ENCODE measurements around the gene MPV17L.
"Not testable (repeated sequence)": the region's sequence is repeated elsewhere in the genome, so short reads cannot be mapped to it uniquely, and the experiment has no call there.

MPV17L gene

DNA sequence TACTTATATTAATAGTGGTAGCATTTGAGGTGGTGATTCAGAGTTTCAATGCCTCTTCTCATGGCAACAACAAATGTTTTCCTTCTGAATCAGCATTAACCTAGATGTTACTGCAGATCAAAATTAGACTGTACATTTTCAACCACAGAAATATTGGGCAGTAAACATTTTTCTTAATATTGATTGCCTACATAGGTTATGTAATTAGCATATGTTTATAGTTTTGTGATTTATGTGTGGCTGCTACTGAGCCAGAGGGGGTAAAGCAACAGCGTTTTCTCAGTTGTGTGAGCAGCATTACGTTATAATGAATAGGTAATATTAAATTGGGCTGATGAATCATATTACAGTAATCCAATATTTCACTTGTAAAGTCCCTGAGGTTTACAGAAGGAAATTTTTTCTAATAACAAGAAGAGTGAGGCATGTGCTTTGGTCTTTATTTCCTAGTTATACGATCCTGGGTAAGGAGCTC lies 20.0 kb downstream of the MPV17L start:
- no peak for DNase-seq

DNA sequence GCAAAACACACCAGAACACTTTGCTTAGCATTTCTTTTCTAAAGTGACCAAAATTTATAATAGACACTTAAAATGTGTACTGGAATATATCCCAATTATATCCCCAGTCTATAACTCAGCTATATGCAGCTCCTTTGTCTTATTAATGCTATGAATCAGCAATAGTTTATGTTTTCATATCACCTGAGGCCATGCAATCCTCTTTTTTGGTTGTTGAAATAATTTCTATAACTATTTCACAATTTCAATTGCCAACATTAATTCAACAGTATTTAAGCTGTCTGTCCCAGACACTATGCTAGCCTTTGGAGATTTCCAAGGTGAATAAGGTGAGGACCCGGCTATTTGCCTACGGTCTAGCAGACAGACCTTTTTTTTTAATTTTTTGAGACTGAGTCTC lies 21.6 kb downstream of the MPV17L start:
- no peak for DNase-seq

DNA sequence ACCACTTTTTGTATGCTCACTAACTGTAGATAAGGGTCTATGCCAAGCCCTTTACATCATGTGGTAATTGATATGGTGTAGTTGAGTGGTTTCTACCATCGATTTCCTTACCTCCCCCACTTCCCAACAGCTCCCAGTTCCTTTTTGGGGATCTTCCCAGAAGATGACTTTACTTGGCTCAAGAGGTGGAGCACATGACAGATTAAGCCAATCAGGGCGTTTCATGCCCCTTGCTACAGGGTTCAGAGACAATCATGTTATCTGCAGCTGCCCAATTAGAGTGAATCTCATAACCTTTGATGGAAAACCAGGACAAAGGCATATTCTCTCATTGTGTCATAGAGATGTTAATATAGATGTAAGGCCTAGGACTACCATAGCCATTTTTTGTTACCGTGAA lies 22.7 kb downstream of the MPV17L start:
- DNase-seq, result no peak

DNA sequence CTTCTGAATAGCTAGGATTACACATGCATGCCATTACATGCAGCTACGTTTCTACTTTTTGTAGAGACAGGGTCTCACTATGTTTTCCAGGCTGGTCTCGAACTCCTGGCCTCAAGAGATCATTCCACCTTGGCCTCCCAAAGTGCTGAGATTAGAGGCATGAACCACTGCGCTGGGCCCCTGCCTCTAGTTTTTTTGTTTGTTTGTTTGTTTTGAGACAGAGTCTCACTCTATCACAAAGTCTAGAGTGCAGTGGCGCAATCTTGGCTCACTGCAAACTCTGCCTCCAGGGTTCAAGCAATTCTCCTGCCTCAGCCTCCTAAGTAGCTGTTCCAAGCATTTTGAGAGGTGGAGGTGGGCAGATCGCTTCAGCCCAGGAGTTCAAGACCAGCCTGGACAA lies 26.1 kb downstream of the MPV17L start:
- DNase-seq, result not testable (repeated sequence)

DNA sequence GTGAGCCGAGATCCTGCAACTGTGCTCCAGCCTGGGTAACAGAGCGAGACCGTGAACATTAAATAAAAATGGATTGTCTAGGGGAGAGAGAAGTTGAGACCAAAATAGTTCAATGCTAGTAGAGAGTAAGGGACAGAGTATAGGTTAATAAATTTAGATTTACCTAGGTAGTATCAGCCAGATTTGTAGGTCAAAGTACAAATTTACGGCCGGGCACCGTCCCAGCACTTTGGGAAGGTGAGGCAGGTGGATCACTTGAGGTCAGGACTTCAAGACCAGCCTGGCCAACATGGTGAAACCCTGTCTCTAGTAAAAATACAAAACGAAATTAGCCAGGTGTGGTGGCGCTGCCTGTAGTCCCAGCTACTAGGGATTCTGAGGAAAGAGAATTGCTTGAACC lies 26.7 kb downstream of the MPV17L start:
- DNase-seq, result no peak

DNA sequence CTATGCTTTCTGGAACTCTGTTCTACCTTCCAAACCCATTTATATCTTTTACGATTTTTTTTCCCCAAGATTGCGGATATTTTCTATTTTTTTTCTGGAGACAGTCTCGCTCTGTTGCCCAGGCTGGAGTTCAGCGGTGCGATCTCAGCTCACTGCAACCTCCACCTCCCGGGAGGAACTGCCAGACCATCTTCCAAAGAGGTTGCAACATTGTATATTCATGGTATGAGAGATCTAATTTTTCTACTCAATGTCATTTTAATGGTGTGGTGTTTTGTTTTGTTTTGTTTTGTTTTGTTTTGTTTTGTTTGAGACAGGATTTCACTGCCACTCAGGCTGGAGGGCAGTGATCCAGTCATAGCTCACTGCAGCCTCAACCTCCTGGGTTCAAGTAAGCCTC lies 30.3 kb downstream of the MPV17L start:
- DNase-seq, result no peak

DNA sequence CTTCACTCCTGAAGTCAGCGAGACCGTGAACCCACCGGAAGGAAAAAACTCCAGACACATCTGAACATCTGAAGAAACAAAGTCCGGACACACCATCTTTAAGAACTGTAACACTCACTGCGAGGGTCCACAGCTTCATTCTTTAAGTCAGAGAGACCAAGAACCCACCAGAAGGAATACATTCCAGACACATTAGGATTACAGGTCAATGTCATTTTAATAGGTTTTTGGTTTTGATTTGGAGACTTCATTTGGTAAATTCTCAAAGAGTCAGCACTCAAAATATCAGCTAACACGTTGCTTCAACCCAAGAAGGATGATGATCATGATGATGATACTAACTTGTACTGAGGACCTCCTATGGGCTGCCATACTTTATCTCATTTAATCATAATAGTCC lies 31.2 kb downstream of the MPV17L start:
- no peak for DNase-seq

DNA sequence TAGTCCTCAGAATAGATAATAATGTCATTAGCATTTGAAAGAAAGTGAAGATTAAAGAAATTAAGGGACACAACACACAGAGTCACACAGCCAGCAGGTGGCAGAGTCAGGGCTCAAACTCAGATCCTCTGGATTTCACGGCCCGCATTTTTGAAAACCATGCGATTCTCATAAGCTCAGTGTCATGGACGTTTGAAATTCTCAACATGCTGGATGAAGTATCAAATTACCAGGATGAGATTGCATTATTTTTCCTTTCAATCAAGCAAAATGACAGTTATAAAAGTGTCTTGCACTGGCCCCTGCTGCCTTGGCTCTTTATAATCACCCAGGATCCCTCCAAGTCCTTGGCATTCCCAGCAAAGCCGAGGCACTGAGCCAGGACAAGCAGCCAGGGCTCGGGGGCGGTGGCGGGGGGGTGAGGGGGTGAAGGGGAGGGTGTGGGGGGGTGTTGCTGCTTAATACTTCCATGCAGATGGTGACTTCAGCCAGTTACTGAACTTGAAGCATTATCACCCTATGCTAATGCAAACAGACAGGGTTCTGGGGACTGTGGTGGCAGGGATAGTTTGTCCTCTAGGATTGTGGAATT lies 32.2 kb downstream of the MPV17L start:
- DNase-seq, result peak in 3 of 4 experiments; percentile 1 to 48 (median 42)

DNA sequence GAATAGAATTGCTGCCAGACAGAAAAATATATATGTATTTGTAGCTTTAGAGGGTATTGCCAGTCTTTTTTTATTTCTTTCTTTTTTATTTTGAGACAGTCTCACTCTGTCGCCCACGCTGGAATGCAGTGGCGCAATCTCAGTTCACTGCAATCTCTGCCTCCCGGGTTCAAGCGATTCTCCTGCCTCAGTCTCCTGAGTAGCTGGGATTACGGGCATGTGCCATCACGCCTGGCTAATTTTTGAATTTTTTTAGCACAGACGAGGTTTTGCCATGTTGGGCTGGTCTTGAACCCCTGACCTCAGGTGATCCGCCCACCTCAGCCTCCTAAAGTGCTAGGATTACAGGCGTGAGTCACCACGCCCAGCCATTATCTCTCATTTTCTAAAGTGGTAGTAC lies 35.3 kb downstream of the MPV17L start:
- DNase-seq, result not testable (repeated sequence)

DNA sequence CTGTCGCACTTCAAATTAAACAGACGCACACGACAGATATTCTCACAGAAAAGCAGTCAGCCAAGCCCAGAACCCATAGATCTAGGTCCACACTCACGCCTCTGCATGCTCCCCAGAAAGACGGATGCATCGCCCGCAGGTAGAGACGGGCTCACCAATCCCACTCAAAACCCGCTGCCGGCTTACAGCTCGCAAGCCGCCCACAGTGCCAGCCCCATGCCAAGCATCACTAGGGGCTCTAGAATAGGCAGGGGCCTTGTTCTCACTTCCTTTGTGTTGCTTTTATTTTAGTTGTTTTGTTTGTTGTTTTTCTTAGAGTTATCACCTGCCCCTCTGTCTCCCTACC lies 38.5 kb downstream of the MPV17L start:
- DNase-seq, result no peak

DNA sequence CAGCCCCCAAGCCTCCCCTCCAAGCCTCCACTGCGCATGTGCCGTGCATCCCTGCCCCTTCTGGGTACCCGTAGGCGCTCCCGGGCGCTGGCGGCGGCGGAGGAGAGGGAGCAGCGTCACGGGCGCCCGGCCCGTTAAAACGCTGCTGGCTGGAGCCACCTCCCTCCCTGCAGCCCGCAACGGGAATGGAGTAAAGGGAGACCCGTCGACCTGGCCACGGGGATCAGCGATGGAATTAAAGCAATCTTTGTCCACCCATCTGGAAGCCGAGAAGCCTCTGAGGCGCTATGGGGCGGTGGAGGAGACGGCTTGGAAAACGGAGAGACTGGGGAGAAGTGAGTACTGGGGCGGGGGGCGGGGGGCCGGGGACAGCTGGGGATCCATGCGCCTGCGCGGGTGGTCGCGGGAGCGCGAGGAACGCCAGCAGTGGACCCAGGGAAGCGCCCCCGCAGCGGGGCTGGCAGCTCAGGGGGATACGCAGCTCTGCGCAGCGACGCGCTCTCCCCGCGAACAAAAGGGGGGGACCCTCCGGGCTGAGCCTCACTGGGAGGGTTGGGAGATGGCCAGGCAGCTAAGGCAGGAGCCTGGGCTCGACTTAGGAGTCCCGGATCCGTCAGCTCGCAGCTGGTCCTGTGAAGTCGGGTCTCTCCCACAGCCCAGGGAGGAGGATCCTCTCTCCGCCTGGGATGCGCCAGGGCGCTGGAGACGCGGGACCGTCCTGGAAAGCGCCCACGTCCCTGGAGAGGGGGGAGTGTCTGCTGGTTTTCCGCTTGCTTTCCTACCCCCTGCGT lies 39.1 kb downstream of the MPV17L start, which contains the start of gene BMERB1:
Gene BMERB1 (plus strand): TSS at position 164 of the 791 bp plus-strand sequence. CDS start 66 bp downstream, at position 230.
- peak in 3 of 4 experiments; percentile 3 to 8 (median 5) for DNase-seq

DNA sequence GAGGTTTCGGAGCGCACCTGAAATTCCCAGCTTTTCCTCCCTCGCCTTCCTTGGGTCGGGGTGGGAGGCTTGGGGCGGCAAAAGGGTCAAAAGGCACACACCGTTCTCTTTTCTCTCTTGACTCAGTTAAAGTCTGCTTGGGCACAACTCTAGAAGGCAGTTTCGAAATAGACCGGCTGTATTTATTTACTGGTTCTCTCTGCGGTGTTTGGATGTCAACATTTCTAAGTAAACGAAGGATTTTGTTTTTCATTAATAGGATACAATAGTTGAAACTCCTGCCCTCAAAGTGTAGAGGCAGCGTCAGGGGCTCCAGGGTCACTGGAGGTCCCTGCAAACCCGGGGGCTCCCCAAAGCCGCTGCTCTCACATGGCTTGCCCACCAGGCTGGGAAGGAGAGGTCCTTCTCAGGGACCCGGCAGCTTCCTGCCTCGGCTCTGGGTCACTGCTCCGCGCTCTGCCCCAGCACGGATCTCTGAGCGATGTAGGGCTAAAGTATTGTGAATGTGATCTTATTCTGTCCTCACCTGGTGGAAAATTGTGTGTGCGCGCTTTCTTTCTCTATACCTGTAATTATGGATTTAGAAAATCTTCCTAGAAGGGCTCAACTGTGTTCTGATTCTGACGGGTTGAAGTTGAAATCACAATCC lies 39.8 kb downstream of the MPV17L start:
- DNase-seq, result no peak

DNA sequence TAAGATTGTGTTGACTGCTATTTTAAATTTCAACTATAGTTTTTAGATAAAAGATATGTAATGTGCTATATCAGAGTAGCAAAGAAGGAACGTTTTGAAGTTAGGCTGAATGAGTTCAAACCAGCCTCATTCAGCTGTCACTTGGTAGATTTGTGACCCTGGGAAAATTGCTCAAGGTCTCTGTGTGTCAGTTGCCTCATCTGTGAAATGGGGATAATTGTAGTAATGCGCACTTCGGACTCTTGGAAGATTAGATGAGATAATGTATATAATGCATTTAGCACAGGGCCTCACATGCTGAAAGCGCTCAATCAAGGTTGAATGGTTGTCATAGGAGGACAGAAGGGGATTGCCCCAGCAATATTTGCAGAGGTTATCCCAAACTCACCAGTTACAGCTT lies 43.5 kb downstream of the MPV17L start:
- DNase-seq, result no peak

DNA sequence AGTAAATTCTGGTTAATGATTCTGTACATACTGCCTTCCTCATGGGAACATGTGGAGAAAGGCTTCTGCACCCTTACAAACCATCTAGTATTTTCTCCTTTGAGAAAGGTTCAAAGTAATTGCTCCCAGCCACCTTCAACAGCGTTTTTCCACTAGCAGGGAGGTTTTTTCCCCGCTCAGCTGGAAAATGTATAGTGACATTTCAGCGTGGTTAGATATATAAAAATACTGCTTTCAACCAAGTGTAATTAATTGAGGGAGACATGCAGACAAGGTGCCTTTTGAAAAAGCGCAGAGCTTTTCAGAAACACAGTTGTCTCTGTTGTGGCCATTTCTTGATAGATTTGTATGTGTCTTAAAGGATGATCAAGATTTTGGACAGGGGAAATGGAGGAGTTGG lies 44.0 kb downstream of the MPV17L start:
- DNase-seq, result no peak

DNA sequence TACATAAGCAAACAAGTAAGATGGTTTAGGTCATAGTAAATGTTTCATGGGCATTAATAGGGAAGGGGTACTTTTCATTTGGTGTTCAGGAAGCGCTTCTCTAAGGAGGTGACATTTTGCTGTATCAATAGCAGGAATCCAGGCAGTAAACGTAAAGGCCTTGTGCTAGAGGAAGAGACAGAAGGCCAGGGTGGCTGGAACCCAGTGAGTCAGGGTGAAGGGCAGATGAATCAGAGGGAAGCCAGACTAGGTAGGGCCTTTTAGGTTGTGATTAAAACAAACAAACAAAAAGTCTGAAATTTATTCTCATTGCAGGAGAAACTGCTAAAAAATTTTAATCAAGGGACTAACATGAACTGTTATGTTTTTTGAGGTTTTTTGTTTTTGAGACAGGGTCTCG lies 45.3 kb downstream of the MPV17L start:
- DNase-seq, result no peak

DNA sequence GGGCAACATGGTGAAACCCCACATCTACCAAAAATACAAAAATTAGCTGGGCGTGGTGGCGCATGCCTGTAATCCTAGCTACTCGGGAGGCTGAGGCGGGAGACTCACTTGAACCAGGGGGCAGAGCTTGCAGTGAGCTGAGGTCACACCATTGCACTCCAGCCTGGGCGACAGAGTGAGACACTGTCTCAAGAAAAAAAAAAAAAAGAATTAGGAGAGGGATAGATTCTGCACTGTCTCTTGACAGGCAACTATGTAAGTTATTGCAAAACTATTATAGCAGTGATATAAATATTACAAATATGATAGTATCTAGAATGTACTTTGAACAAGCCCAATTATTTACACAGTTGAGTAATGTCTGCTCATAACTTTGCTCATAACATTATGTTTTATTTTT lies 46.6 kb downstream of the MPV17L start:
- DNase-seq, result not testable (repeated sequence)

DNA sequence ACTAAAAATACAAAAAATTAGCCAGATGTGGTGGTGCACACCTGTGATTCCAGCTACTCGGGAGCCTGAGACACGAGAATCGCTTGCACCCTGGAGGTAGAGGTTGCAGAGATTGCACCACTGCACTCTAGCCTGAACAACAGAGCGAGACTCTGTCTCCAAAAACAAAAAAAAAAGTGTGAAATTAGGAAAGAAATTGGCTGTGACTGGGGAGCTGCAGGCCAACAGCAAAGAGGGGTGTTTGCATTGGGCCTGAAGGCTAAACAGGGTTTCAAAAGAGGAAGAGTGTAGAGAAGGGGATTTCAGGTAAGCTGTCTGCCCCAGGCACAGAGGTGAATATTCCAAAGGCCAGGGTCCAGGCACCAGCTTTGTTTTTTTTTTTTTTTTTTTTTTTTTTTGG lies 48.2 kb downstream of the MPV17L start:
- DNase-seq, result no peak

DNA sequence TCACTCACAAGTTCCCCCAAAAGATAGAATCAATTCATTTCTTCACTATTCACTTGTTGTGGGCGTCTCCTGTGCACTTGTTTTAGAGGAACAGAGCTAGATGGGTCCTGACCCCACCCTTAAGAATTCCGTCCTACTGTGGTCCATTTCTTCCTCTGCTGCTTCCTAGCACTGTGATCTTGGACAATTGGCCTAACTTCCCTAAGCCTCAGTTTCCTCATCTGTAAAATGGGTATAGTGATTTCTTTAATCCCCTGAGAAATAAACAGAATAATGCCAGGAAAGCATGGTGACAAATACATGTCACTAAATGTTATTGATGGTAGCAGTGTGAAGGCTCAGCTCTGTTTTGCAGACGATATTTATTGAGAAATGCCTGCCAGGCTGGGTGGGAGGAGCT lies 48.7 kb downstream of the MPV17L start:
- DNase-seq, result no peak

DNA sequence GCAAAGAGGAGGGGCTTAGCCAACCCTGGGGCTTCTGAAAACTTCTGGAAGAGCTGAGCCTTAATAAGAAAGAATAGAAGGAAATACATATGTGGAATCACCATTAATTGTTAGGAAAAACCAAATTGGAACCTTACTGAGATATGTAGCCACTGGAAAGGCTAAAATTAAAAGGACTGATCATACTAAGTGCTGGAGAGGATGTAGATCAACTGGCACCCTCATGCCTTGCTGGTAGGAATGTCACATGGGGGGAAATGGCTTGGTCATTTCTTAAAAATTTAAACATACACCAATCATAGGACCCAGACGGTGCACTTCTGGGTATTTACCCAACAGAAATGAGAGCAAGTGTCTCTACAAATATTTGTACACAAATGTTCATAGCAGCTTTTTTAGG lies 49.9 kb downstream of the MPV17L start:
- DNase-seq, result no peak

DNA sequence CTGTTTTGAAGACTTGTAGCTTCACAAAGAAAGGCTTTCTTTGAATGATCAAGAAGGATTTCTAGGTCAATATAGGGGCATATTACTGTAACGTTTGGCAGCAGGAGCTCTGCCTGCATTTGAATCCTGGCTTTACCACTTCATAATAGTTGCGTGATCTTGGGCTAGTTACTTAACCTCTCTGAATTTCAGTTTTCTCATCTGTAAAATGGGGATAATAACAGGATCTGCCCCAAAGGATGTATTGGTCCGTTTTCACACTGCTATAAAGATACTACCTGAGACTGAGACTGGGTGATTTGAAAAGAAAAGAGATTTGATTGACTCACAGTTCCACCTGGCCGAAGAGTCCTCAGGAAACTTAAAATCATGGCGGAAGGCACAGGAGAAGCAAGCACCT lies 51.3 kb downstream of the MPV17L start:
- DNase-seq, result no peak

DNA sequence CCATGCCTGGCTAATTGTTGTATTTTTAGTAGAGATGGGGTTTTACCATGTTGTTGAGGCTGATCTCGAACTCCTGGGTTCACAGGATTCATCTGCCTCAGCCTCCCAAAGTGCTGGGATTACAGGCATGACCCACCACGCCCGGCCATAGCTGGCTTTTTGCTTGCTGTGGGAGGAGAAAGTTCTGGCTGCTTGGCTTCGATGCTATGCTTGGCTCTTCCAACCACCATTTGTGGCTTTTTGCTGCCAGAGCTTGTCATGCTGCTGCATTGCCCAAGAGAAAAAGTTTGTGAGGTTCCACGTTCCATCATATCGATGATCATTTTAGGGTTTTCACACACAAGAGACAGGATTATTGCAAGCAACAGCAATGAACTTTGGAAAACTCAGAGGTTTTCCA lies 55.1 kb downstream of the MPV17L start:
- no peak for DNase-seq

DNA sequence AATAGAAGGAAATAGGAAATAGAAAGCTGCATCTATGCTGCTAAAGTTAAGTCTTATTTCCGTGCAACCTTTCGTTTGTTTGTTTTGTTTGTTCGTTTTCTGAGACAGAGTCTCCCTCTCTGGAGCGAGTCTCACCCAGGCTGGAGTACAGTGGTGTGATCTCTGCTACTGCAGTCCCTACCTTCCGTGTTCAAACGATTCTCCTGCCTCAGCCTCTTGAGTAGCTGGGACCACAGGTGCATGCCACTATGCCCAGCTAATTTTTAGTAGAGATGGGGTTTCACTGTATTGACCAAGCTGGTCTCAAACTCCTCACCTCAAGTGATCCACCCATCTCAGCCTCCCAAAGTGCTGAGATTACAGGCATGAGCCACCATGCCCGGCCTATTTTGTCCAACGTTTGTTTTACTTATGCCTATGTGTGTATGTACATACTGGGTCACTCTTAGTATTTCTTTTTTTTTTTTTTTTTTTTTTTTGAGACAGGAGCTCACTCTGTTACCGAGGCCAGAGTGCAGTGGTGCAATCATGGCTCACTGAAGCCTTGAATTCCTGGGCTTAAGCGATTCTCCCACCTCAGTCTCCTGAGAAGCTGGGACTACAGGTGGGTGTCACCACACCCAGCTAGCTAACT lies 55.7 kb downstream of the MPV17L start:
- DNase-seq, result no peak

DNA sequence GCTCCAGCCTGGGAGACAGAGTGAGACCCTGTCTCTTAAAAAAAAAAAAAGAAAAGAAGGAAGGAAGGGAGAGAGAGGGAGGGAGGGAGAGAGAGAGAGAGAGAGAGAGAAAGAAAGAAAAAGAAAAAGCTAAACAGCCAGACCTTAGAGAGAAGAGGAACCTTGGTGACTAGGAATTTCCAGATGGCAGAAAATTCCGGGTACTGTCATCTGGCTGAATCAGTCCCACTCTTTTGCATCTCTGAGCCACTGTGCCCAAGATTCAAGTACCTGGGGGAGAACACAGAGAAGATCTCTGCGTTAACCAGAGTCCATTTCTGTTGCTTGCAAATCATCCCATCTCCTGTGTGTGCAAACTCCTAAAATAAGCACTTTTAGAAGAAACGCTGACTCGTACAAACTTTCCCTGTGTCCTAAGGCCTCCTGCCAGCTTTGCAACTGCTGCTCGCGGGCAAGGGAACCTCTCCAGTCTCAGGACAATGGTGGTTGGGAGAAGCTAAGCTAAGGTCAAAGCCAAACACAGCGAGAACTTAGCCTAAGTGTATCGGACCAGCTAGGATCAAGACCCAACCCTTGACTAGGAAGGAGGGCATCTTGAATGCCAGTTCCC lies 56.8 kb downstream of the MPV17L start:
- DNase-seq, result no peak

Data from activated naive CD4-positive, alpha-beta T cell (primary cell).